ENCODE measurements around the gene SGMS2. TPM values are rescaled to one million over a fixed set of nuclear protein-coding genes. Genes with fewer than 3 reads are reported as not detected.

SGMS2 gene
- total RNA-seq (2014; rRNA removed; shearing (Covaris generic)) (116 and 165 TPM in 2 replicates), polyA plus RNA-seq (2016; fragmentation: Nextera tagmentation; extraction: Ambion mirVana) (35.3 and 39.1 TPM in 2 replicates)

- 1% methylated on average over 41 to 48 of the region's 65 CpGs for WGBS, 2 experiments (ENCODE audit: low coverage in 1 of 2, low lambda C conversion rate in 2 of 2, missing lambda C conversion rate in 2 of 2)
- in situ Hi-C loops (cut with MboI): no loop called here
Observed at GRCh38 chr4:107824350-107825071, at the start of gene SGMS2. Gene SGMS2, plus strand, starts transcription at chr4:107824932. Its CDS starts 70,622 bp downstream, at chr4:107895554.

GRCh38 chr4:107777890-107778289 is 46.8 kb upstream of the SGMS2 start:
- Histone ChIP-seq H3K9ac (no peak overlapping the region), H3K27me3 (replicated peaks; ENCODE audit: insufficient read depth) (peaks cover 21% of the 10 kb centered on the region; the same call in 1 of the 2 replicates), H3K27ac (no peak overlapping the region), H3K9me3 (ENCODE audit: low read depth) (no peaks in the 10 kb centered on the region), H2AFZ (no peak overlapping the region), H4K20me1 (ENCODE audit: insufficient read depth) (no peaks in the 10 kb centered on the region), H3K36me3 (ENCODE audit: low read depth) (no peaks in the 10 kb centered on the region), H3K9me2 (ENCODE audit: insufficient read depth) (no peaks in the 10 kb centered on the region), H3K4me3 (no peak overlapping the region), H3F3A (ENCODE audit: insufficient read depth) (no peaks in the 10 kb centered on the region), H3K4me1 (ENCODE audit: insufficient read depth) (no peaks in the 10 kb centered on the region; the same call in 1 of the 2 replicates), H3K79me2 (ENCODE audit: insufficient read depth) (no peaks in the 10 kb centered on the region), H3K4me2 (ENCODE audit: unreplicated experiment) (no peak overlapping the region)
- in situ Hi-C loops (cut with MboI): no loop called here
- DNase-seq: no peak
- TF ChIP-seq EZH2 (IDR thresholded peaks at IDR 0.05; ENCODE audit: insufficient read depth, poor library complexity, severe bottlenecking): no peak

More at GRCh38 chr4:107824350-107825071, at the start of gene SGMS2:
- peak; percentile 97 for DNase-seq
- H3K9me2 ChIP-seq (ENCODE audit: insufficient read depth): no peaks in the 10 kb centered on the region
- H3K4me1 ChIP-seq (ENCODE audit: insufficient read depth): peaks cover 16% of the 10 kb centered on the region; the same call in 1 of the 2 replicates
- no peaks in the 10 kb centered on the region for H4K20me1 ChIP-seq (ENCODE audit: insufficient read depth)
- peak within 1 kb of the TSS; percentile 100 for H3K4me2 ChIP-seq (ENCODE audit: unreplicated experiment)
- peak within 1 kb of the TSS; percentile 90 for H3K27ac ChIP-seq
- H3K36me3 ChIP-seq (ENCODE audit: low read depth): no peaks in the 10 kb centered on the region
- peaks cover 18% of the 10 kb centered on the region for H3F3A ChIP-seq (ENCODE audit: insufficient read depth)
- peaks cover 35% of the 10 kb centered on the region for H3K79me2 ChIP-seq (ENCODE audit: insufficient read depth)
- TF ChIP-seq EZH2 (IDR thresholded peaks at IDR 0.05; ENCODE audit: insufficient read depth, poor library complexity, severe bottlenecking) (no peak), EZH2phosphoT487 (IDR thresholded peaks at IDR 0.05; ENCODE audit: insufficient read depth, low read depth) (no peak)
- H3K27me3 ChIP-seq (replicated peaks; ENCODE audit: insufficient read depth): no peaks in the 10 kb centered on the region
- peak within 1 kb of the TSS; percentile 96 for H3K9ac ChIP-seq
- H3K4me3 ChIP-seq: peak within 1 kb of the TSS; percentile 81
- H2AFZ ChIP-seq: peak within 1 kb of the TSS; percentile 85
- H3K9me3 ChIP-seq (ENCODE audit: low read depth): no peaks in the 10 kb centered on the region

- DNase-seq: no peak
- TF ChIP-seq EZH2 (IDR thresholded peaks at IDR 0.05; ENCODE audit: insufficient read depth, poor library complexity, severe bottlenecking) (no peak), EZH2phosphoT487 (IDR thresholded peaks at IDR 0.05; ENCODE audit: insufficient read depth, low read depth) (no peak)
- Histone ChIP-seq H3K79me2 (ENCODE audit: insufficient read depth) (no peaks in the 10 kb centered on the region), H3K4me1 (ENCODE audit: insufficient read depth) (no peaks in the 10 kb centered on the region; the same call in 1 of the 2 replicates), H3K4me3 (no peak overlapping the region), H3K9me3 (ENCODE audit: low read depth) (no peaks in the 10 kb centered on the region), H3F3A (ENCODE audit: insufficient read depth) (no peaks in the 10 kb centered on the region), H3K9me2 (ENCODE audit: insufficient read depth) (no peaks in the 10 kb centered on the region), H3K27me3 (replicated peaks; ENCODE audit: insufficient read depth) (peaks cover 24% of the 10 kb centered on the region), H3K4me2 (ENCODE audit: unreplicated experiment) (no peak overlapping the region), H3K36me3 (ENCODE audit: low read depth) (no peaks in the 10 kb centered on the region), H3K9ac (no peak overlapping the region), H2AFZ (no peak overlapping the region), H3K27ac (no peak overlapping the region), H4K20me1 (ENCODE audit: insufficient read depth) (no peaks in the 10 kb centered on the region)
- WGBS, 2 experiments (ENCODE audit: low coverage in 1 of 2, low lambda C conversion rate in 2 of 2, missing lambda C conversion rate in 2 of 2): 54 to 57% methylated on average over 2 of the region's 2 CpGs
- in situ Hi-C loops (cut with MboI): no loop called here
Observed at GRCh38 chr4:107778784-107779530, 45.8 kb upstream of the SGMS2 start.

GRCh38 chr4:107780665-107781064 is 44.1 kb upstream of the SGMS2 start:
- Histone ChIP-seq H3K36me3 (ENCODE audit: low read depth) (no peaks in the 10 kb centered on the region), H3K4me3 (no peak overlapping the region), H3K9me3 (ENCODE audit: low read depth) (no peaks in the 10 kb centered on the region), H3K79me2 (ENCODE audit: insufficient read depth) (no peaks in the 10 kb centered on the region), H2AFZ (no peak overlapping the region), H3K4me2 (ENCODE audit: unreplicated experiment) (no peak overlapping the region), H3K9ac (no peak overlapping the region), H3K4me1 (ENCODE audit: insufficient read depth) (no peaks in the 10 kb centered on the region; the same call in 1 of the 2 replicates), H3K27me3 (replicated peaks; ENCODE audit: insufficient read depth) (peaks cover 31% of the 10 kb centered on the region), H4K20me1 (ENCODE audit: insufficient read depth) (no peaks in the 10 kb centered on the region), H3K27ac (no peak overlapping the region), H3F3A (ENCODE audit: insufficient read depth) (no peaks in the 10 kb centered on the region), H3K9me2 (ENCODE audit: insufficient read depth) (no peaks in the 10 kb centered on the region)
- in situ Hi-C loops (cut with MboI): no loop called here
- WGBS, 2 experiments (ENCODE audit: low coverage in 1 of 2, low lambda C conversion rate in 2 of 2, missing lambda C conversion rate in 2 of 2): 97 to 98% methylated on average over 2 of the region's 2 CpGs
- DNase-seq: peak; percentile 2
- TF ChIP-seq EZH2 (IDR thresholded peaks at IDR 0.05; ENCODE audit: insufficient read depth, poor library complexity, severe bottlenecking) (no peak), EZH2phosphoT487 (IDR thresholded peaks at IDR 0.05; ENCODE audit: insufficient read depth, low read depth) (no peak)

All from GM23248 (cell line).